PC-9 (cell line): ENCODE measurements around the gene GMDS.

Experiments used
- EZH2 ChIP-seq: fragments of 200-600 bp; sonication (generic); IDR thresholded peaks from 2 replicates; pipeline ENCODE4 v1.8.0; 2017; ENCODE audit warnings: antibody characterized with exemption, low read depth
- TF ChIP-seq, protein P1 (sequence below): fragments of 200-600 bp; sonication (generic); conservative IDR thresholded peaks from 2 replicates; pipeline ENCODE4 v1.6.1; 2017; ENCODE audit warnings: mixed run types, antibody characterized with exemption, mild to moderate bottlenecking, moderate library complexity

DNA sequence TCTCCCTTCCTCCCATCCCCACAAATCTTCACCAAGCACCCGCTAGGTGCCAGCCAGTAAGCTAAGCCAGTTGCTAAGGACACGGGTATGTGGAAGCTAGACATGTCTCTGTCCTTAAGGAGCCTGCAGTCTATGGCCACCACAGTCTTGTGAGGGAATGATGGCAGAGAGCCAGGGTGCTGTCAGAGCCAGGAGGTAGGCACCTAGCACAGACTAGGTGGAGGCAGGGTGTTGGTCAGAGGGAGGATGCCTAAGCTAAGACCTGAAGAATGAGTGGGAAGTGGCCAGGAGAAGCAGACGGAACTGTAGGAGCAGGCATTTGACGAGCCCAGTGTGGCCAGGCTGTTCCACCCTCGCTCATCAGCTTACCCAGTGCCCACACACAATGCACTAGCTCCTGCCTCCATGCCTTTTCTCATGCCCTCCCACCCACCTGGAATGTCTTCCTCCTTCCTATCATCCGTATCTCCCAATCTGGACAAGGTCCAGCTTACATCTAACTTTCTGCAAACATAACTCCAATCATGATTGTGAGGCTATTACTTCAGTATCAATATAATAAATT is 510.1 kb downstream of the GMDS start:
- TF ChIP-seq EZH2, result no peak
- TF ChIP-seq, protein P1, sequence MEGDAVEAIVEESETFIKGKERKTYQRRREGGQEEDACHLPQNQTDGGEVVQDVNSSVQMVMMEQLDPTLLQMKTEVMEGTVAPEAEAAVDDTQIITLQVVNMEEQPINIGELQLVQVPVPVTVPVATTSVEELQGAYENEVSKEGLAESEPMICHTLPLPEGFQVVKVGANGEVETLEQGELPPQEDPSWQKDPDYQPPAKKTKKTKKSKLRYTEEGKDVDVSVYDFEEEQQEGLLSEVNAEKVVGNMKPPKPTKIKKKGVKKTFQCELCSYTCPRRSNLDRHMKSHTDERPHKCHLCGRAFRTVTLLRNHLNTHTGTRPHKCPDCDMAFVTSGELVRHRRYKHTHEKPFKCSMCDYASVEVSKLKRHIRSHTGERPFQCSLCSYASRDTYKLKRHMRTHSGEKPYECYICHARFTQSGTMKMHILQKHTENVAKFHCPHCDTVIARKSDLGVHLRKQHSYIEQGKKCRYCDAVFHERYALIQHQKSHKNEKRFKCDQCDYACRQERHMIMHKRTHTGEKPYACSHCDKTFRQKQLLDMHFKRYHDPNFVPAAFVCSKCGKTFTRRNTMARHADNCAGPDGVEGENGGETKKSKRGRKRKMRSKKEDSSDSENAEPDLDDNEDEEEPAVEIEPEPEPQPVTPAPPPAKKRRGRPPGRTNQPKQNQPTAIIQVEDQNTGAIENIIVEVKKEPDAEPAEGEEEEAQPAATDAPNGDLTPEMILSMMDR, result no peak
